HTERT RPE-1 (cell line): ENCODE results near the gene EXOC6B.
"Not testable (repeated sequence)": the region's sequence is repeated elsewhere in the genome, so short reads cannot be mapped to it uniquely, and the experiment has no call there.

Source experiments
- in situ Hi-C: fragments of 300-500 bp; cut with MboI; formaldehyde crosslinking; loops from 4 replicates; pipeline ENCODE4 v1.14.3; 2020; ENCODE audit warnings: low sequenced_read_pairs

The EXOC6B gene

DNA sequence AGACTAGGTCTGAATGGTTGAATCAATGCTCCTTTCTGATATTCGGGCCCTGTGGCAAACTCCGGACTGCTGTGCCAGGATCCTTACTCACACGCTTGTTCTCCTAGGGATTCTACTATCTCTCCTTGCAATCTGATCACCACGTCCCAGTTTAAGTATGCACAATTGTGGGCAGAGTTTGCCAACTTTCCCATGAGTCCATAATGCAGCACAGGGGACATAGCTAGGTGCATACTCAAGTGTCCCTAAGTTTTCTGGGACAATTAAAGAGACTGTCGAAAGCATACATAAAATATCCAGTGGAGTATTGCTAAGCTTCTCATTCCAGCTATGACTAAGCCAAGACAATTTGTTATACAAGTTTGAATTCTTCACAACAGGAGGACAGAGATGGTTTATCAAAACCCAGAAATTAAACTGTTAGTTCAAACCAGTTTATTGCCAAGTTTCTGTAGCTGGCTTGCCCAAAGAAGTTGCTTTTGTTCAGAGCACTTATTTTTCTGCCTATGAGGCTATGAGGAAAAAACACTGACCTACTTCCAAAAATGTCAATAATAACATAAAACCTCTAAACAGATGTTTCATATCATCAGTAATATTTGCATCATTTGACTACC is 136.1 kb downstream of the EXOC6B start:
- in situ Hi-C loops: no loop called here

DNA sequence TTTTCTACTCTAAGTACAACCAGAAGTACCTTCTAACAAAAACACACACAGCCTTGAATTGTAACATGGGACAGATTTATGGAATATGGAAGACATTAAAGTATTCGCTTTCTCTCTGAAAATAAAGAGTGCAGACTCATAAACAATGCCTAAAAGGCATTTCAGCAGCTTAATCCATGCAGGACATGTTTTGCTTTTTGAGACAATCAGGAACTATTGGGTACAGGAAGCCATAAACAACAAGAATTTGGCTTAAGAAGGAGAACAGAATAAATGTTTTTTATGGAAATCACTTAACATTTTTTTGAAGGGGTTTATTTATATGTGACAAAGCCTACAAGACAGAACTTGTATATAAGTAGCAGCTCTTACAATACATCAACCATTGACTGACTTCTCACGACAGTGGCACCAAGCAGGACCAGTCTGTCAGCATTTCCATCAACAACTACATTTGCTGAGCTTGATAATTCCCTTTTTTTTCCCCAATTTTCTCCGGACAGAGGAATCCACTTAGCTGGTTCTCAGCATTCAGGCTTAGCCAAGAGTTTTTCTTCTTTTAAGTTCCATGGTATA is 140.1 kb downstream of the EXOC6B start:
- in situ Hi-C loops: no loop called here

DNA sequence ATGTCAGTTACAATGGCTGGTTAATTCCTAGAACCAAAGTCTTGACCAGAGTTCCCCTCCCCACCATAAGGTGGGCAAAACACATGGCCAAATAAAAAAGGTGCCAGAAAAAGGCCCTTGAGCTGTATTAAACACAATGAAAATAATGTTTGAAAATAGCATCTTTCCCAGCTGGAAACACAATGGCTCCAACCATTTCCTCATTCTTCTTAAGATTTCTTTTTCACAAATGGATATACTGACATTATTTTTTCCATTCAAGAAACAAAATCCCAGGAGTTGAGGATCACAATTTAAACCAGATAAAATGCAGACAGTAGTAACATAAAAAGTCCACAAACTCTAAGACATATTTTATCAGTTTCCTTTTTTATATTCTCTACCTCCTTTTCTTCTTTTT is 143.8 kb downstream of the EXOC6B start:
- in situ Hi-C loops: no loop called here

DNA sequence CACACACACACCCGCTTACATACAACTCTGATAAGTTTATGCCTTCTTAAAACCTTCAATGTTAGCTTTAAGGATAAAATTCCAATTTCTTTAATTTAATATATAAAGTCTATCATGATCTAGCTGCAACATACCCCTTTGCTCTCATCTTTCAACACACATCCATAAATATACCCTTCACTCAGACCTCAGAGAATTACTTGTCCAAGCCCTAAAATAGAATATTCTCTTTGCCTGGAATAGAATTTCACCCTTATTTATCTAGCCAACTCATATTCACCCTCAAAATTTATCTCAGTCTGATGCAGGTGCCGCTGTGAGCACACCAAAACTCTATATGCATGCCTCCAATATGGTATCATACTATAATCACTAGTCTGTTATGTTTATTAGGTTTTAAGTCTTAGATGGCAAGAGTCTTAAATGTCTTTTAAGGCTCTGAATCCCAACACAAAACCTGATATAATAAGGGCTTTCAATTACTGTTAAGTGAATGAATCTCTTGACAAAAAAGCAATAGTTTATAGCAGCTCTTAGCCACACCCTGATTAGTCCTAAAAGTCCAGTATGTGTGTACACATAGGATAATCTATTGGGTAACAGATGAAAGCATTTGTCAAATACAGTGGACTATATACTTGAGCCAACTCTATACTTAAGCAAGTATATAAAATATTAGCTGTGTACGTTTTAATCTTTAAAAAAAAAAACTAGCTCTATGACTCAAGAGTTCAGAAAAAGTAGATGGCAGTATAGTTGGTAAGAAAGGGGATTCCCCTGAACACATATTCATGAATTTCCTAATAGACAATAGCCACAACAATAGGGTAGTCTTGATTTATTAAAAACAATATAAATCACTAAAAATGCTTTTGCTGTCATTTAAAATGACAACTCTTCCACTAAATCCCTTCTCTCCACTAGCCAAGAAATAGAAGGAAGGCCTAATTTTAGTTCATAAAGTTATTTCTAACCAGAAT is 144.5 kb downstream of the EXOC6B start:
- in situ Hi-C loops: no loop called here

- in situ Hi-C loops: no loop called here
Observed at GRCh38 chr2:72678024-72678423, 147.8 kb downstream of the EXOC6B start.

DNA sequence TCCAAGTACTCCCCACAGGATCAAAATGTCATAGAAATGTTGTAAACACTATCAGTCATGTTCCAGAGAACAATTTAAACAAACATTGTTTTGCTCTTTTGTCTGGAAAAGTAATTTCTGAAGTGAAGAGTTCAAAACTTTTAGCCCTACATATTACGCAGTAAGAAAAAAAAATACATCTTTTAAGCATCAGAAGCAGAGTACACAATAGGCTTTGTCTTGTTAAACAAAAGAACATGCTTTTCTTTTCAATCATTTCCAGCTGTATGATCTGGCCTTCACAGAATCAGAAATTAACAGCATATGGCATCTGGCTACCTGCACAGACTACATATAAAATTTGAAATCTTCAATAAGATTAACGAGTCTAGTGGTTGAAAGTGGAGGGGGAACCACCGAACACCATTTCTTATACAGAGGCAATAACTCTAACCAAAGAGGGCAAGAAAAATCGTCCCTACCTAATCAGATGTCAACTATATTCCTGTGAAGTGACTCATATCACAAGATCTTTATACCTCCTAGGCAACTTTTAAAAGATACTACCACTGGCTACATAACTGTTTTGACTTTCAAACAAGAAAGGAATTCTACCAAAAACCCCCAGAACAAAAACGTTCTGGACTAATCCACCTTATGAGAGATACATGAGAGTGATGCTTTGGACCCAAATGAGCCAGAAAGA is 149.3 kb downstream of the EXOC6B start:
- in situ Hi-C loops: no loop called here

DNA sequence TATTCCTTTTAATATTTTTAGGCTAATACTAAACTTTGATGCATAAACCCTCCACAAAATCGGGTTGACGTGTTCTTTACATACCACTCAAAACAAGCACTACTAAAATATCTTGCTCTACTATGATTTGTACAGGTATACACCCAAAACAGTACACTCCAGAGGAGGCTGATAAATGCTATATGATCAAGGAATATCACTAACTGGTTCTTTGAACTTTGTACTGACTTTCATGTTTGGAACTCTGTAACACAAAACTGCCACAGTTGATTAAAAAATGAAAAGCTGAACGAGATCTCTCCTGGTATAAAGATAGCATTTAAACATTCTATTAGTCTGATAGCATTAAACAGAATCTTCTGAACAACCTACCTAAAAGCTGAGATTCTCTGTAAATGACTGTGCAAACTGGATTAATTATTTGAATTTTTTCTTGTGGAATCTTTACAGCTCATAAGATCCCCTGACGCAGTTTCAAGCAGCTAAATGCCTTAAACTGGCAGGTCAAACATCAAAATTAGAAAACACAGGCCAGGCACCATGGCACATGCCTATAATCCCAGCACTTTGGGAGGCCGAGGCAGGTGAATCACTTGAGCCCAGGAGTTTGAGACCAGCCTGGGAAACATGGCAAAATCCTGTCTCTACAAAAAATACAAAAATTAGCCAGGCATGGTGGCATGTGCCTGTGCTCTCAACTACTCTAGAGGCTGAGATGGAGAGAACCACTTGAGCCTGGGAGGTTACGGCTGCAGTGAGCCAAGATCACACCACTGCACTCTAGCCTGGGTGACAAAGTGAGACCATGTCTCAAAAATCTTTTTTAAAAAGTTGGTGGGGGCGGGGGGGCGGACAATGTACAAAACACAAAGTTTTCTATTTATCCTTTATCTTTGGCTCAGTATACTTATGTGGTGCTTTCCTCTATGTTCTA is 150.6 kb downstream of the EXOC6B start:
- in situ Hi-C loops: no loop called here

DNA sequence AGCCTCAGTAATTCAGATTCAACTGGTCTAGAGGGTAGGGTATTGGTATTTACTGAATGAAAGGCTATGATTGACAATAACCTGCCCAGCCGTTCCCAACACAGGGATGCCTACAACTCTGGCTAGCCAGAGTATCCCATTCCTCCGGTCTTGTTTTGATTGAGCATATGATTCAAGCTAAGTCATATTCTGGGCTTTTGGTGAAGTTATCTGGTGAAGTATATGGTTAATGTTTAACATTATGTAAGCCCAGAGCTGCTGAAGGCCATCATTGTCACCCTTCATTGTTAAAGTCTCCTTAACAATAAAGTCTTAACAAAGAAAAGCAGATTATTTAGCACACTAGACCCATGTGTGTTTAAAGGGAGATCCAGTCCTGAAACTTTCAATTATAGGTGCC is 152.6 kb downstream of the EXOC6B start:
- in situ Hi-C loops: no loop called here

GRCh38 chr2:72669121-72669520 is 156.7 kb downstream of the EXOC6B start:
- in situ Hi-C loops: no loop called here

GRCh38 chr2:72668647-72669046 is 157.2 kb downstream of the EXOC6B start:
- in situ Hi-C loops: no loop called here

GRCh38 chr2:72665448-72665847 is 160.4 kb downstream of the EXOC6B start:
- in situ Hi-C loops: no loop called here

- in situ Hi-C loops: no loop called here
Observed at GRCh38 chr2:72661985-72662384, 163.8 kb downstream of the EXOC6B start.

DNA sequence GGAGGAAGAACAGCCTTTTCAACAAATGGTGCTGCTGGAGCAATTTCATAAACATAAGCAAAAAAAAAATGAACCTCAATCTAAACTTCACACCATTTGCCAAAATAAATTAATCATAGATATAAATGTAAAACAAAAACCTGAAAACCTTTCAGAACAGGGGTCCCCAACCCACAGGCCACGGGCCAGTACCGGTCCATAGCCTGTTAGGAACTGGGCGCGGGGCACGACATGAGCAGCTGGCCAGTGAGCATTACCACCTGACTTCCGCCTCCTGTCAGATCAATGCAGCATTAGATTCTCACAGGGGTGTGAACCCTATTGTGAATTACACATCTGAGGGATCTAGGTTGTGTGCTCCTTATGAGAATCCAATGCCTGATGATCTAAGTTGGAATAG is 176.0 kb downstream of the EXOC6B start:
- in situ Hi-C loops: no loop called here

DNA sequence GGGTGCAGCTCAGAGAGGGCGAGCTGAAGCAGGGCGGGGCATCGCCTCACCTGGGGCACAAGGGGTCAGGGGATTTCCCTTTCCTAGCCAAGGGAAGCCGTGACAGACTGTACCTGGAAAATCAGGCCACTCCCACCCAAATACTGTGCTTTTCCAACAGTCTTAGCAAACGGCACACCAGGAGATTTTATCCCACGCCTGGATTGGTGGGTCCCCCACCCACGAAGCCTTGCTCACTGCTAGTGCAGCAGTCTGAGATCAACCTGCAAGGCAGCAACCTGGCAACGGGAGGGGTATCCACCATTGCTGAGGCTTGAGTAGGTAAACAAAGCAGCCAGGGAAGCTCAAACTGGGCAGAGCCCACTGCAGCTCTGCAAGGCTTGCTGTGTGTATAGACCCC is 184.6 kb downstream of the EXOC6B start:
- in situ Hi-C loops: not testable (repeated sequence)

- in situ Hi-C loops: no loop called here
Observed at GRCh38 chr2:72638600-72639211, 187.1 kb downstream of the EXOC6B start.

- in situ Hi-C loops: no loop called here
Observed at GRCh38 chr2:72636210-72636609, 189.6 kb downstream of the EXOC6B start.

GRCh38 chr2:72630767-72631166 is 195.1 kb downstream of the EXOC6B start:
- in situ Hi-C loops: no loop called here

DNA sequence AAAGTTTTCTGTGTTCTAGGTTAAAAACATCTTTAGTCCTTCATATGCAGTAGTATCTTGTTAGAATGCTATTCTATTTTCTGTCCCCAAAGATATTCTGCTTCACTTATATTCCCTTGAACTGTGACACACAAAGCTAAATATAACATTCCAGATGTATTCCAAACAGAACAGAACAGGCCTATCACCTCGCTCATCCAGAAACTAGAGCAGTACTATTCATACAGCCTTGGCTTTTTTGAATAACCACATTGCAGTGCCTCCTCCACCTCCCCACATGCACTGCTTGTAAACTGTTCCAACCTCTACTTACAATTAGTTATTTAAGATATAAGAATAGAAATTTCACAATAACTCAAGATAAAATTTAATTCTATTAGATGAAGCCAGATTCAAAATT is 196.8 kb downstream of the EXOC6B start:
- in situ Hi-C loops: no loop called here

DNA sequence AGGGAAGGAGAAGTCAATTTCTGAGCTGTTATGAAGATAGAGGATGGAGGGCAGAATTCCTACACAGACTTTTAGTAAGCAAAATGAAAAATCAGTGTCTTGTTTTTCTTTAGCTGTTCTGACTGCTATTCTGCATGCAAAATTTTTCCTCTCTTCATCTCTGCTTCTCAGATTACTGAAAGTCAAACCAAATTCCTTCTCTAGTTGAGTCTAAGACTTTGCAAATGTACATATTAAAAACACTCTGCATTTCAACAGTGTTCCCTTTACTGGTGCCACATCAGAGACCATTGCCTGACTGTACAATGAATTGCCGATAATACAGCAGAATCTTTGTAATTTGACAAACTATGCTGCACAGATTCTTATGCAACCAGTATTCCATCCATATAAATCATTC is 198.8 kb downstream of the EXOC6B start:
- in situ Hi-C loops: no loop called here

DNA sequence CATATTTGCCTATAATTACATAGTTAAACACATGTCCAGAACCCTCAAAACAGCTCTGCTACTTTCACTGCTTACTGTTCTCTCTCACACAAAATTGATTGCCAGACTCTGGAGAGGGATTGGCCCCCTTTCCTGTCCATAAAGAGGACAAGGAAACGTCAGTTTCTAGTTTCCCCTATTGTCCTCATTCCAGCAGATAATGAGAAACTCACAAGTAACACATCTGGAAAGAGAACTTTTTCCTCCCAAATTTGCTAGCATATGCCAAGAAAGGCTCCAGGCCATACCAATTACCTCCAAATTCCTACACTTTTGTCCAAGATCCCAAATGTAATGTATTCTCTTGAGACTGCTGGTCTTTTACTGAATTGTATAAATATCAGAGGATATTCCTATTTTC is 200.5 kb downstream of the EXOC6B start:
- in situ Hi-C loops: no loop called here
